ENCODE measurements around the gene CD4.

DNA sequence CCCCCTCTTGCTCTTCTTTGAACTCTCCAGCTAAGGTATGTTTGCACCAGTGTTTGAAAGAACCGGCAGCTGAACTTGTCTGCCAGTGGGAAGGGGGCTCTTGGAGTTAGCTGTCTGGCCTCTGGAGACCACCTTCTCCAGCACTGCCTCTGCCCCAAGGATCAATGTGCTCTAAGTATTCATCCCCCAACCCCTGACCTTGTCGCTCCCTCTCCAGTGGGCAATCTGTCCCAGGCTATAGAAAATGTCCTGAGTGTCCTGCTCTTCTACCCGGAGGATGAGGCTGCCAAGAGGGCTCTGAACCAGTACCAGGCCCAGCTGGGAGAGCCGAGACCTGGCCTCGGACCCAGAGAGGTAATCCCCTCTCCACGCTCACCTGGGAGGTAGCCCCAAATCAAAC, 41.7 kb downstream of the CD4 start:
- TF ChIP-seq, protein P1, sequence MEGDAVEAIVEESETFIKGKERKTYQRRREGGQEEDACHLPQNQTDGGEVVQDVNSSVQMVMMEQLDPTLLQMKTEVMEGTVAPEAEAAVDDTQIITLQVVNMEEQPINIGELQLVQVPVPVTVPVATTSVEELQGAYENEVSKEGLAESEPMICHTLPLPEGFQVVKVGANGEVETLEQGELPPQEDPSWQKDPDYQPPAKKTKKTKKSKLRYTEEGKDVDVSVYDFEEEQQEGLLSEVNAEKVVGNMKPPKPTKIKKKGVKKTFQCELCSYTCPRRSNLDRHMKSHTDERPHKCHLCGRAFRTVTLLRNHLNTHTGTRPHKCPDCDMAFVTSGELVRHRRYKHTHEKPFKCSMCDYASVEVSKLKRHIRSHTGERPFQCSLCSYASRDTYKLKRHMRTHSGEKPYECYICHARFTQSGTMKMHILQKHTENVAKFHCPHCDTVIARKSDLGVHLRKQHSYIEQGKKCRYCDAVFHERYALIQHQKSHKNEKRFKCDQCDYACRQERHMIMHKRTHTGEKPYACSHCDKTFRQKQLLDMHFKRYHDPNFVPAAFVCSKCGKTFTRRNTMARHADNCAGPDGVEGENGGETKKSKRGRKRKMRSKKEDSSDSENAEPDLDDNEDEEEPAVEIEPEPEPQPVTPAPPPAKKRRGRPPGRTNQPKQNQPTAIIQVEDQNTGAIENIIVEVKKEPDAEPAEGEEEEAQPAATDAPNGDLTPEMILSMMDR (conservative IDR thresholded peaks at IDR 0.05; ENCODE audit: low read length): no peak
- no peak for TF ChIP-seq EZH2phosphoT487 (IDR thresholded peaks at IDR 0.05; ENCODE audit: borderline replicate concordance, low read depth, low read length)

Data from OCI-LY7 (cell line).